ENCODE measurements around the gene KASH5.

Gene KASH5

GRCh38 chr19:49463960-49464740, 76.1 kb downstream of the KASH5 start:
- Histone ChIP-seq H3K4me3 (ENCODE audit: low read length) (no peak overlapping the region), H3K9me2 (replicated peaks; ENCODE audit: insufficient read depth, low read length) (no peaks in the 10 kb centered on the region), H3K9me3 (replicated peaks; ENCODE audit: insufficient read depth, low read length) (no peaks in the 10 kb centered on the region), H3K27ac (ENCODE audit: low read length) (no peak overlapping the region), H3K27me3 (replicated peaks; ENCODE audit: insufficient read depth, low read length) (no peaks in the 10 kb centered on the region), H2AFZ (ENCODE audit: low read length) (no peak overlapping the region), H4K20me1 (ENCODE audit: insufficient read depth, low read length) (no peaks in the 10 kb centered on the region), H3K4me1 (ENCODE audit: low read length) (peaks cover 8% of the 10 kb centered on the region; the same call in 1 of the 2 replicates), H3F3A (ENCODE audit: insufficient read depth, low read length) (no peaks in the 10 kb centered on the region), H3K4me2 (ENCODE audit: low read depth, low read length) (no peak overlapping the region), H3K9ac (ENCODE audit: low read length) (no peak overlapping the region), H3K79me2 (ENCODE audit: low read length) (0 out of 2 replicates have a peak, but pooled peaks cover 4% of the 10 kb centered on the region), H3K36me3 (replicated peaks; ENCODE audit: insufficient read depth, low read length) (no peaks in the 10 kb centered on the region)
- DNase-seq = no peak
- TF ChIP-seq EZH2phosphoT487 (IDR thresholded peaks at IDR 0.05; ENCODE audit: low read length) = no peak

GRCh38 chr19:49465371-49465770, 77.3 kb downstream of the KASH5 start:
- Histone ChIP-seq H3K9me3 (replicated peaks; ENCODE audit: insufficient read depth, low read length) (no peaks in the 10 kb centered on the region), H3K9ac (ENCODE audit: low read length) (no peak overlapping the region), H4K20me1 (ENCODE audit: insufficient read depth, low read length) (no peaks in the 10 kb centered on the region), H3K4me3 (ENCODE audit: low read length) (no peak overlapping the region), H3F3A (ENCODE audit: insufficient read depth, low read length) (no peaks in the 10 kb centered on the region), H3K4me1 (ENCODE audit: low read length) (peaks cover 13% of the 10 kb centered on the region), H3K27me3 (replicated peaks; ENCODE audit: insufficient read depth, low read length) (no peaks in the 10 kb centered on the region), H3K27ac (ENCODE audit: low read length) (no peak overlapping the region), H3K4me2 (ENCODE audit: low read depth, low read length) (no peak overlapping the region), H3K9me2 (replicated peaks; ENCODE audit: insufficient read depth, low read length) (no peaks in the 10 kb centered on the region), H2AFZ (ENCODE audit: low read length) (no peak overlapping the region), H3K36me3 (replicated peaks; ENCODE audit: insufficient read depth, low read length) (no peaks in the 10 kb centered on the region), H3K79me2 (ENCODE audit: low read length) (no peaks in the 10 kb centered on the region)
- DNase-seq = no peak
- TF ChIP-seq EZH2 (optimal IDR thresholded peaks at IDR 0.05; ENCODE audit: low read depth, low read length) (no peak), EZH2phosphoT487 (IDR thresholded peaks at IDR 0.05; ENCODE audit: low read length) (no peak), CTCF (IDR thresholded peaks at IDR 0.05; ENCODE audit: low read length) (no peak)

Measured in MM.1S (cell line).